HepG2 (cell line): ENCODE measurements around the gene RFC1. TPM values are rescaled to one million over a fixed set of nuclear protein-coding genes. Genes with fewer than 3 reads are reported as not detected.
A peak's percentile ranks its signal among the peaks of the same experiment; 100 is the strongest.

Source experiments
- ATAC-seq: fragments of 200-7000 bp; cut with Tn5 transposase; 3 replicates; pipeline ENCODE4 v1.9.1; 2020; ENCODE audit warnings: mild to moderate bottlenecking, moderate library complexity
- BruUV-seq: library from RNA; stranded (reverse); fragments of 400-500 nt; replicated peaks from 2 replicates; lab custom pipeline; 2021; lab: Mats Ljungman, UMichigan
- CTCF ChIA-PET: fragments of 300-600 bp; formaldehyde crosslinking; extraction: SDS; loops from one replicate; lab custom pipeline; 2021; ENCODE audit warnings: low total read pairs, inconsistent platforms, low intra/inter-chr PET ratio; lab: Yijun Ruan, JAX
- POLR2A ChIA-PET: fragments of 350-600 bp; sonication (Branson Sonifier 250); formaldehyde crosslinking; loops from one replicate; lab custom pipeline; 2020; ENCODE audit warnings: antibody characterized with exemption, inconsistent platforms; lab: Yijun Ruan, JAX
- DNase-seq: peaks from one replicate; pipeline ENCODE4 v3.0.0-alpha.2; 2015; ENCODE audit warnings: low spot score
- FAIRE-seq: peaks from 3 replicates; lab custom pipeline; 2011; peaks lifted over from hg19 to GRCh38; lab: Jason Lieb, UNC
- H2AFZ ChIP-seq: one replicate; pipeline ENCODE4 v1.6.1; 2011; ENCODE audit warnings: low read length, inconsistent platforms
- H3K27ac ChIP-seq: fragments of 300-600 bp; 3 replicates; pipeline ENCODE4 v1.8.0; 2011; ENCODE audit warnings: mixed run types, mild to moderate bottlenecking, mixed read lengths, low read length, inconsistent platforms; ENCODE audit not compliant: insufficient read depth; ENCODE audit errors: extremely low read length
- H3K27me3 ChIP-seq, 2 experiments: fragments of 200-600 bp in 1 of 2; 2 replicates in 1 of 2; 3 replicates in 1 of 2; pipeline versions ENCODE4 v1.6.0 to v1.8.0; 2011; ENCODE audit warnings: low read length in 2 of 2, mild to moderate bottlenecking in 2 of 2, moderate library complexity in 2 of 2, inconsistent platforms in 1 of 2; ENCODE audit not compliant: insufficient read depth in 2 of 2, control insufficient read depth in 1 of 2
- H3K36me3 ChIP-seq, 2 experiments: fragments of 200-600 bp in 1 of 2; replicated peaks in 1 of 2; 2 replicates in 1 of 2; 3 replicates in 1 of 2; pipeline versions ENCODE4 v1.5.1 to v1.8.0; 2011; ENCODE audit warnings: low read length in 2 of 2, inconsistent platforms in 1 of 2; ENCODE audit not compliant: insufficient read depth in 2 of 2, control insufficient read depth in 1 of 2
- H3K4me1 ChIP-seq: 2 replicates; pipeline ENCODE4 v1.5.1; 2012; ENCODE audit warnings: low read length, inconsistent platforms; ENCODE audit not compliant: insufficient read depth
- H3K4me2 ChIP-seq: 2 replicates; pipeline ENCODE4 v1.6.0; 2011; ENCODE audit warnings: low read depth, low read length, inconsistent platforms
- H3K4me3 ChIP-seq, 3 experiments: fragments of 200-600 bp in 1 of 3; sonication (generic), shearing (Covaris generic) in 1 of 3; replicated peaks in 1 of 3; 2 replicates each; pipeline ENCODE4 v1.5.1; 2011 to 2016; ENCODE audit warnings: low read length in 3 of 3, inconsistent platforms in 2 of 3, low read depth in 2 of 3, mild to moderate bottlenecking in 2 of 3, control low read depth in 1 of 3, mixed read lengths in 1 of 3; ENCODE audit not compliant: insufficient read depth in 1 of 3
- H3K79me2 ChIP-seq: one replicate; pipeline ENCODE4 v1.6.1; 2011; ENCODE audit warnings: low read length, inconsistent platforms; ENCODE audit not compliant: insufficient read depth
- H3K9ac ChIP-seq: 2 replicates; pipeline ENCODE4 v1.6.0; 2011; ENCODE audit warnings: mild to moderate bottlenecking, low read depth, low read length, inconsistent platforms; ENCODE audit not compliant: insufficient read depth
- H3K9me3 ChIP-seq: 2 replicates; pipeline ENCODE4 v1.5.1; 2012; ENCODE audit warnings: mild to moderate bottlenecking, low read length
- H4K20me1 ChIP-seq: 2 replicates; pipeline ENCODE4 v1.6.0; 2011; ENCODE audit warnings: inconsistent platforms, mild to moderate bottlenecking, low read length, moderate library complexity; ENCODE audit not compliant: insufficient read depth
- ESRRA ChIP-seq: sonication (generic); formaldehyde crosslinking; IDR thresholded peaks from 2 replicates; pipeline ENCODE4 v1.5.1; 2020; ENCODE audit warnings: mild to moderate bottlenecking, low read depth, missing genetic modification reagents
- KDM6A ChIP-seq: IDR thresholded peaks from 2 replicates; pipeline ENCODE4 v1.6.1; 2016; ENCODE audit warnings: low read depth
- MAFF ChIP-seq: IDR thresholded peaks from 2 replicates; pipeline ENCODE4 v1.6.1; 2011; ENCODE audit warnings: low read depth, low read length, improper control_type of control experiment
- MAFK ChIP-seq, 2 experiments: IDR thresholded peaks in 1 of 2; conservative IDR thresholded peaks in 1 of 2; 2 replicates each; pipeline ENCODE4 v1.6.1; 2011; ENCODE audit warnings: improper control_type of control experiment in 2 of 2, low read length in 2 of 2
- NFE2L1 ChIP-seq: sonication (generic); formaldehyde crosslinking; IDR thresholded peaks from 2 replicates; pipeline ENCODE4 v1.4.0; 2020; ENCODE audit warnings: missing genetic modification reagents, mild to moderate bottlenecking, borderline replicate concordance
- NONO ChIP-seq, 2 experiments: fragments of 450-650 bp in 1 of 2; sonication (generic) in 1 of 2; formaldehyde crosslinking in 1 of 2; IDR thresholded peaks in 1 of 2; conservative IDR thresholded peaks in 1 of 2; 2 replicates each; pipeline versions ENCODE4 v1.6.1 to v1.8.0; 2017 to 2022; ENCODE audit warnings: mild to moderate bottlenecking in 1 of 2, missing genetic modification reagents in 1 of 2, moderate library complexity in 1 of 2
- PHF20 ChIP-seq: sonication (generic); formaldehyde crosslinking; IDR thresholded peaks from 2 replicates; pipeline ENCODE4 v1.5.0; 2020; ENCODE audit warnings: mild to moderate bottlenecking, missing genetic modification reagents
- PRDM10 ChIP-seq: sonication (generic); formaldehyde crosslinking; IDR thresholded peaks from 2 replicates; pipeline ENCODE4 v1.4.0; 2020; ENCODE audit warnings: low read depth, missing genetic modification reagents
- ZNF670 ChIP-seq: sonication (generic); formaldehyde crosslinking; IDR thresholded peaks from 2 replicates; pipeline ENCODE4 v1.8.0; 2022; ENCODE audit warnings: mild to moderate bottlenecking, missing genetic modification reagents, borderline replicate concordance
- WGBS: methylation state at CpG from one replicate; pipeline ENCODE4 v1.1.6; 2017; ENCODE audit warnings: low lambda C conversion rate; 5-methylcytosine and 5-hydroxymethylcytosine counted together
- in situ Hi-C: cut with HindIII; loops from 2 replicates; pipeline ENCODE4 v1.10.0; 2017; ENCODE audit warnings: low pct_unique_long_range_greater_than_20kb; ENCODE audit not compliant: extremely low pct_ligation_motif_present
- intact Hi-C: fragments of 100-400 bp; cut with micrococcal nuclease; formaldehyde crosslinking; loops from one replicate; pipeline ENCODE4 v1.10.0; 2022; ENCODE audit not compliant: unreplicated experiment
- polyA plus RNA-seq, 8 experiments: library from polyadenylated mRNA; depleted of rRNA in 3 of 8; stranded (reverse) in 7 of 8; unstranded in 1 of 8; fragments of >200 nt; fragmentation: Illumina TruSeq in 4 of 8; extraction: Trizol in 4 of 8; gene quantifications; 2 replicates each; pipeline versions ENCODE4 v1.2.1 to v1.2.3, GENCODE V29; 2011 to 2016; ENCODE audit warnings: low read depth in 4 of 8, missing spikeins in 1 of 8, mixed read lengths in 1 of 8; ENCODE audit not compliant: insufficient read depth in 1 of 8
- total RNA-seq, 5 experiments: library from RNA; depleted of rRNA; stranded (reverse); fragments of >200 nt; fragmentation: Illumina TruSeq; extraction: Trizol; gene quantifications; 2 replicates each; pipeline ENCODE4 v1.2.3, GENCODE V29; 2016; ENCODE audit warnings: low read depth in 1 of 5

Gene RFC1
- total and polyA plus RNA-seq, 2 of the 13 experiments (the other 11 are each of a cell fraction or from before 2014, with no cell fraction given) = 15.9 to 78.8 TPM

DNA sequence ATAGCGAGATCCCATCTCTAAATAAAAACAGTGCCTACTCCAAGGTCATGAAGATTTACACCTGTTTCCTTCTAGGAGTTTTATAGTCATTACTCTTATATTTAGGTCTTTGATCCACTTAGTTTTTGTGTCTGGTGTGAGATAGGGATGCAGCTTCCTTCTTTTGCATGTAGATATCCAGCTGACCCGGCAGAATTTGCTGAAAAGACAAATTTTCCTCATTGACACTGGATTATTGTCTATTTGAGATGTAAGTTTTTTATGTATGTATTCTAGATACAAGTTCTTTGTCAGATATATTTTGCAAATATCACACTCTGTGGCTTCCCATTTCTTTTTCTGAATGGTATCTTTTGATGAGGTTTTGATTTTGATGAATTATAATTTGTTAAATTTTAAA, 85.4 kb downstream of the RFC1 start:
- no TSS peak for BruUV-seq
- no peaks in the 10 kb centered on the region for H3K9me3 ChIP-seq
- no peak for TF ChIP-seq NONO (IDR thresholded peaks at IDR 0.05)
- TF ChIP-seq NONO (CRISPR knock-in tag; conservative IDR thresholded peaks at IDR 0.05) = no peak
- peak; percentile 78 for TF ChIP-seq MAFK (conservative IDR thresholded peaks at IDR 0.05 in 1 of 2, IDR thresholded peaks at IDR 0.05 in 1 of 2; ENCODE audit: low read length in 2 of 2)
- peak; percentile 70 for TF ChIP-seq MAFF
- no peak for TF ChIP-seq ESRRA
- in situ Hi-C loops = no loop called here
- no peaks in the 10 kb centered on the region for H3K27me3 ChIP-seq
- H3K27ac ChIP-seq = no peak overlapping the region
- ChIA-PET POLR2A (no interaction called here), CTCF (no interaction called here)
- DNase-seq (no peak), FAIRE-seq (no peak), ATAC-seq (no peak)
- no peaks in the 10 kb centered on the region for H4K20me1 ChIP-seq
- no peak overlapping the region for H3K4me3 ChIP-seq
- no peaks in the 10 kb centered on the region for H3K79me2 ChIP-seq
- intact Hi-C loops = no loop called here
- no peaks in the 10 kb centered on the region for H3K4me1 ChIP-seq
- 98% methylated on average over 2 of the region's 2 CpGs for WGBS
- no peak overlapping the region for H2AFZ ChIP-seq
- no peak overlapping the region for H3K9ac ChIP-seq
- H3K4me2 ChIP-seq = no peak overlapping the region
- H3K36me3 ChIP-seq = peaks cover 2 to 21% of the 10 kb centered on the region in 2 experiments; a peak in 3 of 5 replicates

GRCh38 chr4:39279416-39279815, 86.7 kb downstream of the RFC1 start:
- WGBS = 92% methylated on average over 5 of the region's 5 CpGs
- no peak overlapping the region for H3K4me2 ChIP-seq
- CTCF ChIA-PET = no interaction called here
- no peaks in the 10 kb centered on the region for H3K79me2 ChIP-seq
- no peak overlapping the region for H3K9ac ChIP-seq
- ATAC-seq (no peak), FAIRE-seq (no peak)
- H3K36me3 ChIP-seq = peaks cover 3 to 21% of the 10 kb centered on the region in 2 experiments; a peak in 4 of 5 replicates
- no peaks in the 10 kb centered on the region for H4K20me1 ChIP-seq
- H3K9me3 ChIP-seq = no peaks in the 10 kb centered on the region
- intact Hi-C loops = no loop called here
- peaks cover 9% of the 10 kb centered on the region for H3K4me1 ChIP-seq
- TF ChIP-seq ZNF670 (CRISPR knock-in tag) (no peak), NFE2L1 (CRISPR knock-in tag) (no peak), PRDM10 (CRISPR knock-in tag) (no peak), KDM6A (no peak), PHF20 (no peak), MAFF (no peak)
- TF ChIP-seq, all 625 proteins: peak for 0
- POLR2A ChIA-PET = no interaction called here
- no TSS peak for BruUV-seq
- Histone ChIP-seq H3K27ac (no peak overlapping the region), H2AFZ (no peak overlapping the region), H3K27me3 (no peaks in the 10 kb centered on the region), H3K4me3 (no peak overlapping the region)
- DNase-seq = no peak
- in situ Hi-C loops = no loop called here
